Stimulated activated CD8-positive, alpha-beta memory T cell treated with anti-CD3 and anti-CD28 coated beads, Interleukin-4, amount 100 ng/mL, for 1 hour (primary cell): ENCODE results near the gene SOHLH1.
"Not testable (repeated sequence)": the region's sequence is repeated elsewhere in the genome, so short reads cannot be mapped to it uniquely, and the experiment has no call there.

ENCODE experiments used
- DNase-seq, 2 donors: peaks; one replicate each; pipeline ENCODE4 v3.0.0-alpha.2; 2020; ENCODE audit warnings: low read depth in 2 of 2, low spot score in 1 of 2

SOHLH1 gene

GRCh38 chr9:135680056-135680455, 19.2 kb downstream of the SOHLH1 start:
- DNase-seq: no peak

GRCh38 chr9:135678236-135679017, 20.9 kb downstream of the SOHLH1 start:
- DNase-seq: no peak

DNA sequence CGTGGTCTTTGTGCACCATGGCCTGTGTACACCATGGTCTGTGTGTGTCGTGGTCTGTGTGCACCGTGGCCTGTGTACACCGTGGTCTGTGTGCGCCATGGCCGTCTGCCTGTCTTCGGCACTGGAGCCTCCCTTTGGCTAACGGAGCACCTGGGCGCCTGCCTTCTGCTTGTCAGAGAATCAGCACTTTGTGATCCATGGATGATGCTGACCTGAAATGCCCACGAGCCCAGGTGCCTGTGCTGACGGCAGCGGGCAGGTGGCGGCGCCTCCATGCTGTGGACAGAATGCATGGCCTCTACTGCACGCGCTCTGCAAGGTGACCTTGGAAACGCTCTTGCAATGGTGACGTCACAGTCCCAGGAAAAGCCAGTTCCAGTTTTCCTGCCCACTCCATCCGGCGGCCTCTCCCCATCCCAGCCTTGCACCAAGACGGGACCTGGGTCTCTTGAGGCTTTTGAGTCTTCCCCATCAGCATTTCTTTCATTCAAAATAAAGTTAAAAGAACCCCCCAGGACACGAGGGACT, 21.6 kb downstream of the SOHLH1 start:
- DNase-seq: no peak

- DNase-seq: no peak
Measured at GRCh38 chr9:135676891-135677290, 22.4 kb downstream of the SOHLH1 start.

DNA sequence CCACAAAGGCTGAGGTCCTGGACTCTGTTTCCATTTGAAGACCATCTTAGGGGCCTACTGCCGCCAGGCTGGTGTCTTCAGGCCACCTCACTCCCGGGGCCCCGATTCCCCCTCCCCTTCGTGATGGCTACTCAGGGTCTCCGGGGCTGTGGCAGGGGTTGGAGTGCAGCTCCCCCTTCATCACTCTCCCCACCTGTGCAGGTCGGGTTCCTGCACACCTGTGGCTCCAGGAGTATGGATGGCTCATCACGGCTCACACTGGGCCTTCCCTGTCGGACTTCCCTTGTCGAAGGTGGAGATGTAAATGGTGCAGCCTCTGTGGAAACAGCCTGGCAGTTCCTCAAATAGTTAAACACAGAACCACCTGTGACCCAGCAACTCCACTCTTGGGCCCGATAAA, 24.3 kb downstream of the SOHLH1 start:
- no peak for DNase-seq

- no peak for DNase-seq
Measured at GRCh38 chr9:135673941-135674340, 25.3 kb downstream of the SOHLH1 start.

- DNase-seq: not testable (repeated sequence)
Measured at GRCh38 chr9:135672786-135673185, 26.5 kb downstream of the SOHLH1 start.

- no peak for DNase-seq
Measured at GRCh38 chr9:135671591-135672041, 27.7 kb downstream of the SOHLH1 start.

DNA sequence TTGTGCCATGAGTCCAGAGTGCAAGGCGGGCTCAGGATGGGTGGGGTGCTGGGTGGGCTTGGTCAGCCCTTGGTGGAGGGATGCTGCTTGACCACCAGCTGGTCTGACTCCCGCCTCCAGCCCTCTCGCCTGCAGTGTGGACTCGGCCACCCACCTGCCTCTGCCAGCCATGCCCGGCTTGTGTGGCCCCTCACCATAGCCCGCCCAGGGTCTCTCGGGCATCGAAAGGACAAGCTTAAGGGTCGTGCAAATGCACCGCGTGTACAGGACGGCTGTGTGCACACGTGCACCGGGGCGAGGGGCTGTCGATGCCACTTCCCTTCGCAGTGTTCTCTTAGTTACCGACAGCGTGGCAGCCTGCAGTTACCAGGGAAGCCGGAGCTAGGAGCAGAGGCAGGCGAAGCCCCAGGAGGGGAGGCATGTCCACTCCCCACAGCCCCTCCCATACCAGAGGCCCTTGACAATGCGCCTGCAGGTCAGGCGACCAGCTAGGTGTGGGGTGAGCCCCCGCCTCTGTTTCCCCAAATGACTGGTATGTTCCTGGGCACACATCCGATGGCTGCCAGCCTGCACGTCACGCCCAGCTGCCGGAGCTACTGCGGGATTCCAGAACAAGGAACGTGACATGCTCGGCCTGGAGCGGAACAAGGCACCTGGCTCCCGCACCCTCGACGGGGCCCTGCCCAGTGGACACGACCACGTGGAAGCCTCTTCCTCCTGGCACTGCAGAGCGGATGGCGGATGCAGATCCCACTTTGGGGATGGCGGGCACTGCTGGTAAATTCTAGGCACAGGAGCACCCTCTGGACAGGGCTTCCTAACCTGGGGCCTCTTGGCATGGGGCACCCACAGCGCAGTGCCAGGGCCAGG, 28.3 kb downstream of the SOHLH1 start:
- no peak for DNase-seq

DNA sequence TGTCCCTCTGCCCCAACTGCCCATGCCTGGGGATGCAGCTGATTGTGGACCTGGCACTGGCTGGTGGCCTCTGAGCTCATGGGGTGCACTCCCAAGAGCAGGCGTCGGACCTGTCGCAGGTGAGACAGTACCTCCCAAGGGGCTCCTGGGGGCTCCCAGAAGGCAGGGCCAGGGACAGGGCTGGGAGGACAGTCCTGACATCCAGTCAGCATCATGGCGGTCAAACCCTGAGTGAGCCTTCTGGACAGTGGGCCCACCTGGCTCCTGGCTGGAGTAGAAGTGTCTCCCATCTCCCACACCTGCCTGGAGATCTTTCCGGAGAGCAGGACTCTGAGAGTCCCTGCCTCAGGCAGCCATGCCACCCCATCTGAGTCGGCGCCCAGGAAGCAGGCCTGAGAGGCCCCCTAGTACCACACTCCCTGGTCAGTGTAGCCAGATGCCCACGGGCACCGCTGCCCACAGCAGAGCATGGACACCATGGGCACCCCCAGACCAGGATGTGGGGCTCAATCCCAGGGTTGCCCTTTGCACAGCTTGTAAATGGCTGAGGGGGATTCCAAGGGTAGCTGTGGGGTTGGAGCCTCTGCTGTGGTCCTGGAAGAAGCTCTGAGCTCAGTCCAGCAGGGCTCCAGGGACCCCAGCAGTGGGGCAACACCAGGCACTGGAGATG, 29.5 kb downstream of the SOHLH1 start:
- DNase-seq: no peak

GRCh38 chr9:135669018-135669417, 30.3 kb downstream of the SOHLH1 start:
- not testable (repeated sequence) for DNase-seq

DNA sequence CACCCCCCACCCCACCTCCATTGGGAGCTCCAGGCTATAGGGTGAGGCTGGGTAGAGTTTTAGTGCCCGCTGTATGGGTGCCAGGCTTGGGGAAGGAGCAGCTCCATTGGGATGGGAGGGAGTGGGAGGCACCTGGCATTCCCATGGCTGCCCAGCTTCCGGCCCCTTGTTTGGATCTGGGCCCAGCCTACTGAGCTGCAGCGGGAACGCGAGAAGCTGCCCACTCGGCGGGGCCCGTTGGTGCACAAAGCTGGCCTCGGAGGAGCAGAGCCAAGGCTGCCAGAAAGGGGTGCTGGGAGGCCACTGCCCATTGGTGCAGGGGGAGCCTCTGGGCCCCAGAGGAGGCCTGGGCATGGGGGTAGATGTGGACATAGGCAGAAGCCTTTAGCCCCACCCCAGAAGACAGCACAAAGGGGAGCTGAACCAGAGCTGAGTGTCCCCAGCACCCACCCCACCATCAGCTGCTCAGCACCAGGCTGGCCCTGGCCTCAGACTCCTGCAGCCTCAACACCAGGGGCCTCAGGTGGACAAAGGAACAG, 31.7 kb downstream of the SOHLH1 start:
- DNase-seq: no peak

DNA sequence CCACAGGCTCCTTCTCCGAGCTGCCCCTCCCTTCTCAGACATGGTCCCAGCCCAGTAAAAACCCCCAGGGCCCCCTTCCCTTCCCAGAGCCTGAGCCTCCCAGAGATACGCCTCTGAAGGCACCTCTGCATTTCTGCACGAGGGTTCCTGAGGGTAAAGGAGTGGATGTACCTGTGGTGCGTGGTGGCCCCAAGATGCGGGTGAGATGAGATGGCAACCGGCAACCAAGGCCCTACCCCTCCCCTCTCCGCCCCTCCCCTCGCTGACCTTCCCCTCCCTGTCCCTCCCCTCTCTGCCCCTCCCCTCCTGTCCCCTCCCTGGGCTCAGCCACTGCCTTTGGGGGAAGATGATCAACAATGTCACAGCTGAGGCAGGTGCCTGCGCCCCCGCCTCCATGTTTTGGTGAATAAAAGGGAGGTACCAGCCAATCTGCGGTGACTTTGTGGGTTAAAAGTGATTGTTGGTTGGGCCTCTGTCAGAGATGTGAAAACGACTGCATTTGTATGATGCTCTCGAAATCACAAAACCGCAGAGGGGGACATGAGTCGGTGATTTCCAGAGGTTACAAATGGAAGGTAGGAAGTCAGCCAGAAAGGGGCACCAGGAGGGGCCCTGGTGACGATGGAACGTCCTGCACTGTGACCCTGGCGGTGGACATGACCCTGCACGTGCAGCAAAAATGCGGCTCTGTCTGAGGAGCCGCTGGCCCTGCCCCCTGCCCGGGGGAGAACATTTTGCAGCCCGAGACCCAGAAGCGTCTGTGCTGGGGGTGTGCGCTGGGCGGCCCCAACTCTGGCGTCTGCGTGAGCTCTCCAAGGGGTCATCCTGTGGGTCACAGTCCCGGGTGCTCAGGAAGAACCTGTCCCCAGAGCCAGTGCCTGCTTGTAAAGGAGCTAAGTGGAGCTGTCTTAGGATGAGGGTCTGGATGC, 32.5 kb downstream of the SOHLH1 start:
- no peak for DNase-seq

DNA sequence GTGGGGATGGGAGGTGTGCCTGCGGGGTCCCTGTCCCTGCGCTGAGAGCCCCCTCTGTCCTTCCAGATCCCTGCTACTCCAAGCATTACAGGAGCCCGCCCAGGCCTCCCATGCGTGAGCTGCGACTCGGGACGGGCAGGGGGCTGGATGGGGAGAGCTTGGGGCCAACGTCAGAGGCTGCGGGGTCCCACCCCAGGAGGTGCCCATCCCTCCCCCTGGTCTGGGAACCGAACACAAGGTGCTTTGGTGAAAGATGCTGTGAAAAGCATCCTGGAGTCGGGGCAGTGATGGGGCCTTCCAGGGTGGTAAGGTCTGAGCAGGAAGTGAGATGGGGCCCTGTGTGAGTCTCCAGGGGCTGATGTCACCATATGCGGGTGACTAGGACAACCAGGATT, 33.5 kb downstream of the SOHLH1 start:
- no peak for DNase-seq

DNA sequence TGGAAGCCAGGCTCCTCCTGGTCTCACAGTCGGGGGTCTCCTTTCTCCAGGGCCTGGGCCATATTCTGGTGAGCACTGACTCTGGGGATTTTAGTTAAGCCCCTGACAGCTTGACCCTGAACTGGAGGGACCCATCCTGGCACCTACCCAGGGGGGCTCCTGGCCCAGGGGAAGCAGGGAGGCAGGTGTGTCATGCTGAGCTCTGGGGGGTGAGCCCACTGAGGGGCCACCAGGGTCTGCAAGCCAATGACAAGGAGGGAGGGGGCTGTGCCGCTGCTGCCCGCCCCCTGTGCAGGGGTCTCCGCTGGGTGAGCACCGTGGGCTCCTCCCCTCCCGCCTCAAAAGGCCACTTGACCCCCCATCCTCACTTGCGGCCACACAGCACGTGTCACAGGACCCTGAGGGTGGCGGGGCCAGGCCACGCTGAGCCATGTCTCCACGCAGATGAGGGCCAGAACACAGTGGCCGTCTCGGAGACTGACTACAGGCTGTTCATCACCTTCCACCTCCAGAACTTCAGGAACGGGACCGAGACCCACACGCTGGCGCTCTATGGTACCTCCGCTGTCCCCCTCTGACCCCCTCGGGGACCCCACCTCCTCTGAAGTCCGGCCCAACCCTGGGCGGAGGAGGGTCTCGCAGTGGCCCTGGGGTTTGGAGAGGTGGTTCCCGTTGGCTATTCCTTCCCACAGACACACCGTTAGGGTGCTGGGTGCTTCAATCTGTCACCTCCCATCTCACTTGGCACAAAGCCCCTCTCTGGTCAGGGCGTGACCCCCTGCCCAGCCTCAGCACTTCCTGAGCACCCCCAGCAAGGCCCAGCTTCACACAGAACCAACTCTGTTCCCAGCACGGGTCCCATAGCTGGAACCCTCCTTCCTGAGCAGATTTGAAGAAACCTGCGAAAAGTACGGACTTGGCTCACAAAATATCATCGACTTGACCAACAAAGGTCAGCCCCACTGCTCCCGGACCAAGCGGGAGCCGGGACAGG, 34.2 kb downstream of the SOHLH1 start:
- DNase-seq: no peak

DNA sequence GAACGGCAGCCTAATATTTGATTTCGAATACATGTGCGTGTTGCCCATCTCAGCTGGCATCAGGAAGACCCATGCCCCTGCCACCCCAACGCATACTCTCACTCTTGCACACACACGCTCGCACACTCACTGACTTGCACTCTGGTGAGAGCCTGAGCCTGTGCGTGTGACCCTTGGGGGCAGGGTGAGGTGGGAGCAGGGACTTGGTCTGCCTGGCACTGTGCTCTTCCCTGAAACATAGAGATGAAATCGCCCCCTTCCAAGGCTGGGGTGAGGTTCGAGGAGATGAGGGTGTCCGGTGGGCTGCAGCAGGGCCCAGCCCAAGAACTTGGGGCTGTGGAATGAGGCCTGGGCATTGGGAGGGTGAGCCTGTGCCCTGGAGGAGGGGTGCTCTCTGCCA, 35.0 kb downstream of the SOHLH1 start:
- no peak for DNase-seq

- no peak for DNase-seq
Measured at GRCh38 chr9:135663857-135664256, 35.4 kb downstream of the SOHLH1 start.

DNA sequence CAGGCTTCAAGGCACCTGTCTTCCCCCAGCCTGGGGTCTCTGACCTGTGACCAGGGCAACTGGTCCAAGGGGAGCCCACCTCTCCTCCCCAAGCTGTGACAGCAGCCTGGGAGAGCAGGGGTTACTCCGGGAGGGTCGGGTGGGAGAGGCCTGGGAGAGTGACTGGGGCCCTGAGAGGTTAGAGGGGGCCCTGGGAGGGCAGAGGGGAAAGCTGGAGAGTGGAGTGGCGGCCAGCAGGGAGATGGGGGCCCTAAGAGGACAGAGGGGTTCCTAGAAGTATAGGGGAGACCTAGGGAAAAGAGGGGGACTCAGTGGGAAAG, 35.9 kb downstream of the SOHLH1 start:
- no peak for DNase-seq
